HT-29 (cell line): ENCODE results near the gene BZW2. TPM values are rescaled to one million over a fixed set of nuclear protein-coding genes. Genes with fewer than 3 reads are reported as not detected.

Source experiments
- DNase-seq: peaks from one replicate; pipeline ENCODE4 v3.0.0-alpha.2; 2015; ENCODE audit warnings: low spot score
- total RNA-seq: library from RNA; depleted of rRNA; stranded (reverse); fragments of >200 nt; shearing (Covaris generic); gene quantifications from 2 replicates; pipeline ENCODE4 v1.2.3, GENCODE V29; 2014

The BZW2 gene
- total RNA-seq, 1 experiment from 2014 or later: 115 TPM

- DNase-seq: no peak
Measured at GRCh38 chr7:16718111-16718656, 72.2 kb downstream of the BZW2 start.

- no peak for DNase-seq
Measured at GRCh38 chr7:16719699-16720098, 73.7 kb downstream of the BZW2 start.

GRCh38 chr7:16721541-16721940 lies 75.6 kb downstream of the BZW2 start:
- no peak for DNase-seq

- DNase-seq: no peak
Measured at GRCh38 chr7:16724344-16724743, 78.4 kb downstream of the BZW2 start.

- DNase-seq: no peak
Measured at GRCh38 chr7:16726189-16726588, 80.2 kb downstream of the BZW2 start.

- DNase-seq: no peak
Measured at GRCh38 chr7:16727736-16728135, 81.8 kb downstream of the BZW2 start.

GRCh38 chr7:16728811-16729210 lies 82.8 kb downstream of the BZW2 start:
- no peak for DNase-seq

GRCh38 chr7:16729541-16729940 lies 83.6 kb downstream of the BZW2 start:
- DNase-seq: no peak

- no peak for DNase-seq
Measured at GRCh38 chr7:16730937-16731336, 85.0 kb downstream of the BZW2 start.

GRCh38 chr7:16732828-16733227 lies 86.8 kb downstream of the BZW2 start:
- no peak for DNase-seq

- no peak for DNase-seq
Measured at GRCh38 chr7:16734148-16734726, 88.3 kb downstream of the BZW2 start.

- DNase-seq: no peak
Measured at GRCh38 chr7:16735020-16735419, 89.0 kb downstream of the BZW2 start.

- DNase-seq: no peak
Measured at GRCh38 chr7:16738011-16738688, 92.2 kb downstream of the BZW2 start.

- DNase-seq: peak; percentile 59
Measured at GRCh38 chr7:16739863-16740622, 94.1 kb downstream of the BZW2 start.

- DNase-seq: no peak
Measured at GRCh38 chr7:16740623-16740953, 94.6 kb downstream of the BZW2 start.

- DNase-seq: no peak
Measured at GRCh38 chr7:16740996-16741395, 95.0 kb downstream of the BZW2 start.

GRCh38 chr7:16741676-16742075 lies 95.7 kb downstream of the BZW2 start:
- no peak for DNase-seq

GRCh38 chr7:16742547-16742946 lies 96.6 kb downstream of the BZW2 start:
- DNase-seq: no peak

GRCh38 chr7:16743236-16743635 lies 97.3 kb downstream of the BZW2 start:
- no peak for DNase-seq

- DNase-seq: no peak
Measured at GRCh38 chr7:16744518-16745250, 98.7 kb downstream of the BZW2 start.

- DNase-seq: no peak
Measured at GRCh38 chr7:16745645-16746044, 99.7 kb downstream of the BZW2 start.

GRCh38 chr7:16747102-16747501 lies 101.1 kb downstream of the BZW2 start:
- no peak for DNase-seq
